Psoas muscle (tissue), 8 donors: ENCODE results near the gene ST3GAL2. TPM values are rescaled to one million over a fixed set of nuclear protein-coding genes. Genes with fewer than 3 reads are reported as not detected.
"Not testable (repeated sequence)": the region's sequence is repeated elsewhere in the genome, so short reads cannot be mapped to it uniquely, and the experiment has no call there.

Experiments used
- ATAC-seq, 4 donors: fragments of 200-7000 bp; cut with Tn5 transposase; one replicate each; pipeline ENCODE4 v1.9.1; 2020; ENCODE audit warnings: moderate library complexity in 3 of 4, mild to moderate bottlenecking in 2 of 4
- DNase-seq, 2 donors: peaks; one replicate each; pipeline ENCODE4 v3.0.0-alpha.2; 2020
- H3K27ac ChIP-seq: fragments of 200-600 bp; one replicate; pipeline ENCODE4 v1.8.0; 2022
- H3K27me3 ChIP-seq, 3 donors: fragments of 200-600 bp in 1 of 3; one replicate each; pipeline versions ENCODE4 v1.6.1 to v1.8.0; 2013 to 2022; ENCODE audit warnings: low read length in 2 of 3, mild to moderate bottlenecking in 2 of 3, moderate library complexity in 1 of 3; ENCODE audit not compliant: insufficient read depth in 3 of 3
- H3K36me3 ChIP-seq, 2 donors: fragments of 200-600 bp in 1 of 2; one replicate each; pipeline versions ENCODE4 v1.6.1 to v1.8.0; 2013 to 2022; ENCODE audit warnings: low read depth in 1 of 2, mild to moderate bottlenecking in 1 of 2, moderate library complexity in 1 of 2; ENCODE audit not compliant: insufficient read depth in 1 of 2
- H3K4me1 ChIP-seq: fragments of 200-600 bp; one replicate; pipeline ENCODE4 v1.8.0; 2022
- H3K4me3 ChIP-seq: fragments of 200-600 bp; one replicate; pipeline ENCODE4 v1.8.0; 2022; ENCODE audit warnings: mild to moderate bottlenecking
- H3K9me3 ChIP-seq: fragments of 200-600 bp; one replicate; pipeline ENCODE4 v1.8.0; 2022
- CTCF ChIP-seq: fragments of 200-600 bp; IDR thresholded peaks from one replicate; pipeline ENCODE4 v1.8.0; 2022; ENCODE audit warnings: antibody characterized with exemption
- WGBS, 3 donors: extraction: QIAGEN DNeasy Blood & Tissue Kit; methylation state at CpG; one replicate each; pipeline versions ENCODE4 v1.1.6 to v1.1.7; 2013; 5-methylcytosine and 5-hydroxymethylcytosine counted together
- intact Hi-C, 2 donors: fragments of 100-400 bp; cut with DNase I; formaldehyde crosslinking; loops; one replicate each; pipeline versions ENCODE4 v1.11.0 to v1.14.2; 2022
- polyA plus RNA-seq, 3 donors: library from polyadenylated mRNA; stranded (reverse); fragments of 200-250 nt; gene quantifications; one replicate each; pipeline ENCODE4 v1.2.3, GENCODE V29; 2013
- total RNA-seq, 4 donors: library from RNA; stranded (reverse); fragmentation: NEBNext Ultra II Directional in 2 of 4; extraction: Animal tissue kit (Norgen Biotek cat#: 25700) in 2 of 4; gene quantifications; one replicate each; pipeline versions ENCODE4 v1.2.1 to v1.2.4, GENCODE V29; 2021 to 2023
- donor health status: healthy with polysubstance abuse.
- donor health status: DM: no; HTN: no; CAD: no; lungs with moderate emphysema.
- donor health status: Bipolar disorder and iron deficiency.
- donor health status: healthy.
- donor health status: DM: yes; HTN: yes; CAD: no.
- donor health status: DM: no; HTN: no; CAD: no.
- donor health status: DM: no; HTN: no; CAD: no.
- donor health status: DM: yes; HTN: yes; CAD: no.

The ST3GAL2 gene
- total and polyA plus RNA-seq, 7 donors = 7.0 to 33.0 (median 19.8) TPM

GRCh38 chr16:70412385-70412784 lies 26.5 kb downstream of the ST3GAL2 start:
- Histone ChIP-seq H3K9me3 (no peaks in the 10 kb centered on the region), H3K27ac (no peak overlapping the region), H3K4me1 (peaks cover 25% of the 10 kb centered on the region), H3K27me3 (no peaks in the 10 kb centered on the region), H3K4me3 (no peak overlapping the region), H3K36me3 (no peaks in the 10 kb centered on the region)
- no peak for TF ChIP-seq CTCF
- ATAC-seq = no peak
- DNase-seq = no peak
- intact Hi-C loops = no loop called here
- 97 to 98% (median 97%) methylated on average over 8 of the region's 8 CpGs for WGBS, 3 donors

DNA sequence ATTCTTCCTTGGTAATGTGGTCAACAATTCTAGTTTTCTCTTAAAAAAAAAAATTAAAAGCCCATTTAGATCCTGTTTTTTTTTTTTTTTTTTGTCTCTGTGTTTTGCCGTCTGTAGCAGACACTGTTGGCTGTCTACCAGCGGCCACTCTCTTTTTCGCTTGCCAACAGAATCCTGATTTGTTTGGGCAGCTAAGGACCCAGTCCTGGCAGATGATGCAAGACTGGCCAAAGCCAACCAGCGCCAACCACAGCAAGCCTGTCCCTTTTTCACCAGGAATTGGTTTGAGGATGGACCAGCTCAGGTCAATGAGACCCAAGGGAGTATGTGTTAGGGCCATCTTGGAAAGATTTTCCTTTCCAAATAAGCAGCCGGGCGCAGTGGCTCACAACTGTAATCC lies 28.2 kb downstream of the ST3GAL2 start:
- Histone ChIP-seq H3K27me3 (no peaks in the 10 kb centered on the region), H3K4me3 (no peak overlapping the region), H3K9me3 (no peaks in the 10 kb centered on the region), H3K4me1 (peaks cover 19% of the 10 kb centered on the region), H3K36me3 (no peaks in the 10 kb centered on the region), H3K27ac (no peak overlapping the region)
- TF ChIP-seq CTCF = no peak
- WGBS, 3 donors = 54 to 77% (median 58%) methylated on average over 6 of the region's 6 CpGs
- no peak for ATAC-seq
- no peak for DNase-seq
- intact Hi-C loops = no loop called here

GRCh38 chr16:70407811-70408274 lies 31.1 kb downstream of the ST3GAL2 start:
- intact Hi-C loops = no loop called here
- H3K36me3 ChIP-seq = no peaks in the 10 kb centered on the region
- no peak for DNase-seq
- H3K4me1 ChIP-seq = peaks cover 31% of the 10 kb centered on the region
- peak overlapping the region; percentile 30 for H3K27ac ChIP-seq
- H3K4me3 ChIP-seq = no peak overlapping the region
- H3K9me3 ChIP-seq = no peaks in the 10 kb centered on the region
- no peaks in the 10 kb centered on the region for H3K27me3 ChIP-seq
- ATAC-seq = no peak
- WGBS, 3 donors = 58 to 72% (median 59%) methylated on average over 10 of the region's 10 CpGs
- TF ChIP-seq CTCF = no peak

DNA sequence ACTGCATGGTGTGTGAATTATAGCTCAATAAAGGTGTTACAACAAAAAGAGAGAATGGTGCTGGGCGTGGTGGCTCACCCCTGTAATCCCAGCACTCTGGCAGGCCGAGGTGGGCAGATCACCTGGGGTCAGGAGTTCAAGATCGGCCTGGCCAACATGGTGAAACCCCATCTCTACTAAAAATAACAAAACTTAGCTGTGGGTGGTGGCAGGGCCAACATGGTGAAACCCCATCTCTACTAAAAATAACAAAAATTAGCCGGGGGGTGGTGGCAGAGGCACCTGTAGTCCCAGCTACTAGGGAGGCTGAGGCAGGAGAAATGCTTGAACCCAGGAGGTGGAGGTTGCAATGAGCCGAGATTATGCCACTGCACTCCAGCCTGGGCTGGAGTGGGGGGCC lies 32.8 kb downstream of the ST3GAL2 start:
- H3K27me3 ChIP-seq, H3K4me3 ChIP-seq, H3K36me3 ChIP-seq, intact Hi-C loops, H3K9me3 ChIP-seq, DNase-seq: not testable (repeated sequence)
- ATAC-seq = peak in 3 of 4 donors; percentile 22 to 63 (median 29)
- H3K27ac ChIP-seq = peak overlapping the region; percentile 41
- H3K4me1 ChIP-seq = peaks cover 31% of the 10 kb centered on the region
- 41 to 45% (median 43%) methylated on average over 5 of the region's 5 CpGs for WGBS, 3 donors

- no peak overlapping the region for H3K4me3 ChIP-seq
- H3K9me3 ChIP-seq = no peaks in the 10 kb centered on the region
- no peak for DNase-seq
- no peaks in the 10 kb centered on the region for H3K27me3 ChIP-seq
- H3K4me1 ChIP-seq = peaks cover 27% of the 10 kb centered on the region
- intact Hi-C loops = no loop called here
- WGBS, 3 donors = 92 to 95% (median 93%) methylated on average over 11 of the region's 11 CpGs
- peak in 1 of 4 donors; percentile 23 for ATAC-seq
- TF ChIP-seq CTCF = no peak
- no peak overlapping the region for H3K27ac ChIP-seq
- H3K36me3 ChIP-seq = peaks cover 0 to 13% of the 10 kb centered on the region in 2 donors
Observed at GRCh38 chr16:70402916-70403659, 35.8 kb downstream of the ST3GAL2 start.
